PC-3 (cell line): ENCODE results near the gene VWA8. TPM values are rescaled to one million over a fixed set of nuclear protein-coding genes. Genes with fewer than 3 reads are reported as not detected.
"Not testable (repeated sequence)": the region's sequence is repeated elsewhere in the genome, so short reads cannot be mapped to it uniquely, and the experiment has no call there.

Experiments
- ATAC-seq: fragments of 200-7000 bp; cut with Tn5 transposase; 2 replicates; pipeline ENCODE4 v1.9.1; 2020; ENCODE audit warnings: mild to moderate bottlenecking, moderate library complexity
- BruUV-seq: library from RNA; stranded (reverse); fragments of 400-500 nt; replicated peaks from 2 replicates; lab custom pipeline; 2021; lab: Mats Ljungman, UMichigan
- CTCF ChIA-PET: fragments of 300-600 bp; sonication (Branson Sonifier 250); formaldehyde crosslinking; loops from one replicate; lab custom pipeline; 2022; ENCODE audit warnings: antibody characterized with exemption; lab: Charles Lee
- POLR2A ChIA-PET: fragments of 300-600 bp; sonication (Branson Sonifier 250); formaldehyde crosslinking; loops from one replicate; lab custom pipeline; 2022; ENCODE audit warnings: antibody characterized with exemption; ENCODE audit not compliant: unreplicated experiment; lab: Charles Lee
- DNase-seq: peaks from one replicate; pipeline ENCODE4 v3.0.0-alpha.2; 2015
- H2AFZ ChIP-seq: fragments of 300-600 bp; sonication (generic); 2 replicates; pipeline ENCODE4 v1.6.0; 2016; ENCODE audit warnings: antibody characterized with exemption, low read length
- H3F3A ChIP-seq: fragments of 300-600 bp; sonication (generic); one replicate; pipeline ENCODE4 v1.6.0; 2017; ENCODE audit warnings: antibody characterized with exemption, low read length, control low read depth, mild to moderate bottlenecking; ENCODE audit not compliant: unreplicated experiment
- H3K27ac ChIP-seq: fragments of 300-600 bp; sonication (generic); 2 replicates; pipeline ENCODE4 v1.5.1; 2016; ENCODE audit warnings: mild to moderate bottlenecking, low read length
- H3K27me3 ChIP-seq: fragments of 300-600 bp; sonication (generic); 2 replicates; pipeline ENCODE4 v1.6.1; 2016; ENCODE audit warnings: low read length, mixed read lengths
- H3K36me3 ChIP-seq: fragments of 300-600 bp; sonication (generic); 2 replicates; pipeline ENCODE4 v1.6.1; 2016; ENCODE audit warnings: low read depth, mixed run types, low read length, mixed read lengths
- H3K4me1 ChIP-seq: fragments of 300-600 bp; sonication (generic); 2 replicates; pipeline ENCODE4 v1.5.1; 2016; ENCODE audit warnings: low read length; ENCODE audit not compliant: insufficient read depth
- H3K4me2 ChIP-seq: fragments of 300-600 bp; sonication (generic); 2 replicates; pipeline ENCODE4 v1.6.0; 2016; ENCODE audit warnings: low read length
- H3K4me3 ChIP-seq: fragments of 300-600 bp; sonication (generic); 2 replicates; pipeline ENCODE4 v1.5.1; 2016; ENCODE audit warnings: mild to moderate bottlenecking, low read length, mixed read lengths
- H3K79me2 ChIP-seq: fragments of 300-600 bp; sonication (generic); 2 replicates; pipeline ENCODE4 v1.6.1; 2017; ENCODE audit warnings: low read length, mixed read lengths
- H3K9ac ChIP-seq: fragments of 300-600 bp; sonication (generic); 2 replicates; pipeline ENCODE4 v1.6.0; 2016; ENCODE audit warnings: mild to moderate bottlenecking, low read length
- H3K9me2 ChIP-seq: fragments of 300-600 bp; sonication (generic); replicated peaks from 2 replicates; pipeline ENCODE4 v1.6.1; 2016; ENCODE audit warnings: mixed run types, low read length, mixed read lengths
- H3K9me3 ChIP-seq: fragments of 300-600 bp; sonication (generic); 2 replicates; pipeline ENCODE4 v1.6.1; 2016; ENCODE audit warnings: low read length, mixed read lengths
- H4K20me1 ChIP-seq: fragments of 300-600 bp; sonication (generic); 2 replicates; pipeline ENCODE4 v1.6.1; 2016; ENCODE audit warnings: low read length, mixed read lengths
- EZH2 ChIP-seq: fragments of 300-600 bp; sonication (generic); IDR thresholded peaks from one replicate; pipeline ENCODE4 v1.6.1; 2017; ENCODE audit warnings: antibody characterized with exemption, mild to moderate bottlenecking, low read length; ENCODE audit not compliant: unreplicated experiment
- EZH2phosphoT487 ChIP-seq: fragments of 300-600 bp; sonication (generic); IDR thresholded peaks from 2 replicates; pipeline ENCODE4 v1.6.1; 2018; ENCODE audit warnings: mild to moderate bottlenecking, antibody characterized with exemption, low read length, borderline replicate concordance
- intact Hi-C: fragments of 100-400 bp; cut with micrococcal nuclease; formaldehyde crosslinking; loops from 2 replicates; pipeline ENCODE4 v1.9.0; 2023
- total RNA-seq: library from RNA; depleted of rRNA; stranded (reverse); fragments of >200 nt; gene quantifications from 2 replicates; pipeline ENCODE4 v1.2.3, GENCODE V29; 2014
- TF ChIP-seq, protein P1 (sequence below): fragments of 300-600 bp; sonication (generic); conservative IDR thresholded peaks from 2 replicates; pipeline ENCODE4 v1.5.1; 2017; ENCODE audit warnings: antibody characterized with exemption, low read depth, mild to moderate bottlenecking, low read length

Gene VWA8
- total RNA-seq, 1 experiment from 2014 or later = 10.0 TPM

DNA sequence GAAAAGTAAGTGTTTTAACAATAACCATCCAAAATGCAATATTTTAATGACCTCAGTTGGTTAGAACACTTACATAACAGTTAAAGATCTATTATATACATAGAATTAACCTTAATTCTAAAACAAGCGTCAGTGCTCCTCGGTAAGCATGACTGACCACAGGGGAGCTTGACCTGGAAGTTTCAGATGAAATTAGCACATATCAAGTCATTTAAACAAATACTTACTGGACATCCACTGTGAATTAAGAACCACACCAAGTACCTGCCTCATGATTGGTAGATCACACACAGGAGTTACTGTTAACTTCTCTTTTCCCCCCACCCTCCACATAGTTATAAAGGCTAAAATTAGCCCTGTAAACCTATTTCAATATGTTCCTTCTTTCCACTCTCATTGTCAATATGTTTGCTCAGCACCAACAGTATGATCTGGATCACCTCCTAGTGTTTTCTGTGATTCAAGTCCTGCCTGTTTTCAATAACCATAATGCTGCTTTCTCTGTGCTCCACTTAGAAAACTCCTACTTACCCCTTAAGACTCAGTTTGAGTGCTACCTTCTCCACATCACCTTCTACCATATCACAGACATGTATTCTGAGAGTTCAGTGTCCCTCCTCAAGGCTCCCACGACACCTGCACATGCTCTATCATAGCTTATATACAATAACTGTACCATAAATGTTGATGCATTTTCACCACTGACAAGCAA lies 209.0 kb downstream of the VWA8 start:
- TF ChIP-seq, protein P1, sequence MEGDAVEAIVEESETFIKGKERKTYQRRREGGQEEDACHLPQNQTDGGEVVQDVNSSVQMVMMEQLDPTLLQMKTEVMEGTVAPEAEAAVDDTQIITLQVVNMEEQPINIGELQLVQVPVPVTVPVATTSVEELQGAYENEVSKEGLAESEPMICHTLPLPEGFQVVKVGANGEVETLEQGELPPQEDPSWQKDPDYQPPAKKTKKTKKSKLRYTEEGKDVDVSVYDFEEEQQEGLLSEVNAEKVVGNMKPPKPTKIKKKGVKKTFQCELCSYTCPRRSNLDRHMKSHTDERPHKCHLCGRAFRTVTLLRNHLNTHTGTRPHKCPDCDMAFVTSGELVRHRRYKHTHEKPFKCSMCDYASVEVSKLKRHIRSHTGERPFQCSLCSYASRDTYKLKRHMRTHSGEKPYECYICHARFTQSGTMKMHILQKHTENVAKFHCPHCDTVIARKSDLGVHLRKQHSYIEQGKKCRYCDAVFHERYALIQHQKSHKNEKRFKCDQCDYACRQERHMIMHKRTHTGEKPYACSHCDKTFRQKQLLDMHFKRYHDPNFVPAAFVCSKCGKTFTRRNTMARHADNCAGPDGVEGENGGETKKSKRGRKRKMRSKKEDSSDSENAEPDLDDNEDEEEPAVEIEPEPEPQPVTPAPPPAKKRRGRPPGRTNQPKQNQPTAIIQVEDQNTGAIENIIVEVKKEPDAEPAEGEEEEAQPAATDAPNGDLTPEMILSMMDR = no peak
- TF ChIP-seq EZH2 (no peak), EZH2phosphoT487 (no peak)
- no peaks in the 10 kb centered on the region for H3K79me2 ChIP-seq
- no peak overlapping the region for H2AFZ ChIP-seq
- H3F3A ChIP-seq = no peaks in the 10 kb centered on the region
- CTCF ChIA-PET = no interaction called here
- no peaks in the 10 kb centered on the region for H3K9me2 ChIP-seq
- no peak overlapping the region for H3K4me3 ChIP-seq
- H4K20me1 ChIP-seq = no peaks in the 10 kb centered on the region
- no peaks in the 10 kb centered on the region for H3K27me3 ChIP-seq
- H3K27ac ChIP-seq = no peak overlapping the region
- H3K9ac ChIP-seq = no peak overlapping the region
- POLR2A ChIA-PET = no interaction called here
- intact Hi-C loops = no loop called here
- no peaks in the 10 kb centered on the region for H3K4me1 ChIP-seq
- H3K36me3 ChIP-seq = no peaks in the 10 kb centered on the region
- no peak overlapping the region for H3K4me2 ChIP-seq
- no peaks in the 10 kb centered on the region for H3K9me3 ChIP-seq
- ATAC-seq (no peak), DNase-seq (no peak)
- BruUV-seq = no TSS peak

- no peaks in the 10 kb centered on the region for H3K79me2 ChIP-seq
- H3K36me3 ChIP-seq = no peaks in the 10 kb centered on the region
- CTCF ChIA-PET = no interaction called here
- no peak overlapping the region for H3K9ac ChIP-seq
- DNase-seq = no peak
- intact Hi-C loops = no loop called here
- POLR2A ChIA-PET = interaction anchor here (0.5 kb wide), 1 partner anchor 13 kb away, joined by 3 read pairs; no protein-coding TSS in a partner anchor
- H3K27me3 ChIP-seq = no peaks in the 10 kb centered on the region
- no peak overlapping the region for H3K4me3 ChIP-seq
- no peaks in the 10 kb centered on the region for H3F3A ChIP-seq
- TF ChIP-seq EZH2 = no peak
- TF ChIP-seq EZH2phosphoT487 = no peak
- TF ChIP-seq, protein P1 = no peak
- no peak overlapping the region for H3K27ac ChIP-seq
- H3K4me2 ChIP-seq = no peak overlapping the region
- no peaks in the 10 kb centered on the region for H3K9me3 ChIP-seq
- H2AFZ ChIP-seq = no peak overlapping the region
- 0 out of 2 replicates have a peak, but pooled peaks cover 3% of the 10 kb centered on the region for H3K4me1 ChIP-seq
- H4K20me1 ChIP-seq = no peaks in the 10 kb centered on the region
- no peaks in the 10 kb centered on the region for H3K9me2 ChIP-seq
- BruUV-seq = no TSS peak
- ATAC-seq = no peak
Observed at GRCh38 chr13:41751277-41751676, 209.6 kb downstream of the VWA8 start.

GRCh38 chr13:41746259-41746658 lies 214.7 kb downstream of the VWA8 start:
- no peak overlapping the region for H2AFZ ChIP-seq
- POLR2A ChIA-PET = no interaction called here
- no peak overlapping the region for H3K27ac ChIP-seq
- CTCF ChIA-PET = no interaction called here
- no peaks in the 10 kb centered on the region for H3K27me3 ChIP-seq
- no peaks in the 10 kb centered on the region for H3K36me3 ChIP-seq
- no peaks in the 10 kb centered on the region for H3K9me2 ChIP-seq
- peak; percentile 84 for ATAC-seq
- H3K9ac ChIP-seq = no peak overlapping the region
- BruUV-seq = no TSS peak
- no peaks in the 10 kb centered on the region for H3K79me2 ChIP-seq
- peaks cover 7% of the 10 kb centered on the region for H3K4me1 ChIP-seq
- H3K4me3 ChIP-seq = no peak overlapping the region
- H3F3A ChIP-seq = no peaks in the 10 kb centered on the region
- no peak for TF ChIP-seq EZH2phosphoT487
- no peak for TF ChIP-seq EZH2
- H3K4me2 ChIP-seq = no peak overlapping the region
- no peaks in the 10 kb centered on the region for H4K20me1 ChIP-seq
- intact Hi-C loops = no loop called here
- H3K9me3 ChIP-seq = no peaks in the 10 kb centered on the region
- DNase-seq = peak; percentile 67

DNA sequence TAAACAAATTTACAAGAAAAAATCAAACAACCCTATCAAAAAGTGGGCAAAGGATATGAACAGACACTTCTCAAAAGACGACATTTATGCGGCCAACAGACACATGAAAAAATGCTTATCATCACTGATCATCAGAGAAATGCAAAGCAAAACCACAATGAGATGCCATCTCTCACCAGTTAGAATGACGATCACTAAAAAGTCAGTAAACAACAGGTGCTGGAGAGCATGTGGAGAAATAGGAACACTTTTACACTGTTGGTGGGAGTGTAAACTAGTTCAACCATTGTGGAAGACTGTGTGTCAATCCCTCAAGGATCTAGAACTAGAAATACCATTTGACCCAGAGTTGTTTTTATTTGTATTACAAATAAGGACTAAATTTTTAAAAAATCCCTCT lies 215.4 kb downstream of the VWA8 start:
- BruUV-seq, CTCF ChIA-PET, DNase-seq, H3F3A ChIP-seq, H3K27ac ChIP-seq, H3K4me3 ChIP-seq, H3K9ac ChIP-seq, H3K9me3 ChIP-seq, POLR2A ChIA-PET, ATAC-seq, H3K36me3 ChIP-seq, H3K4me2 ChIP-seq, H2AFZ ChIP-seq, H3K27me3 ChIP-seq, H3K79me2 ChIP-seq, H3K9me2 ChIP-seq, intact Hi-C loops, H3K4me1 ChIP-seq, H4K20me1 ChIP-seq: not testable (repeated sequence)
